H1 (cell line): Measurements from ENCODE around the gene DDAH2. TPM values are rescaled to one million over a fixed set of nuclear protein-coding genes. Genes with fewer than 3 reads are reported as not detected.

Experiments
- CTCF ChIA-PET: fragments of 300-600 bp; sonication (Branson Sonifier 250); formaldehyde crosslinking; loops from one replicate; lab custom pipeline; 2021; ENCODE audit not compliant: partially characterized antibody; lab: Charles Lee
- POLR2A ChIA-PET: fragments of 300-600 bp; sonication (Branson Sonifier 250); formaldehyde crosslinking; loops from one replicate; lab custom pipeline; 2021; ENCODE audit warnings: inconsistent platforms; ENCODE audit not compliant: partially characterized antibody; lab: Charles Lee
- DNase-seq, 2 experiments: peaks; one replicate each; pipeline versions ENCODE4 v3.0.0 to v3.0.0-alpha.2; 2010 to 2022; ENCODE audit warnings: low spot score in 2 of 2, low read depth in 1 of 2, mixed read lengths in 1 of 2
- FAIRE-seq: peaks from 2 replicates; lab custom pipeline; 2011; peaks lifted over from hg19 to GRCh38; lab: Jason Lieb, UNC
- H2AFZ ChIP-seq: 2 replicates; pipeline ENCODE4 v1.8.1; 2012; ENCODE audit warnings: low read length, inconsistent platforms
- H2AK5ac ChIP-seq: 2 replicates; pipeline ENCODE4 v1.6.1; 2013; ENCODE audit warnings: low read depth, low read length
- H2BK120ac ChIP-seq: replicated peaks from 2 replicates; pipeline ENCODE3; 2013; ENCODE audit warnings: low read depth, low read length, inconsistent platforms
- H2BK12ac ChIP-seq: 2 replicates; pipeline ENCODE4 v1.6.1; 2013; ENCODE audit warnings: low read depth, low read length
- H2BK15ac ChIP-seq: 2 replicates; pipeline ENCODE4 v1.6.1; 2013; ENCODE audit warnings: low read length
- H2BK20ac ChIP-seq: 2 replicates; pipeline ENCODE4 v1.6.1; 2013; ENCODE audit warnings: low read length
- H2BK5ac ChIP-seq: 2 replicates; pipeline ENCODE4 v1.6.1; 2013; ENCODE audit warnings: low read depth, low read length
- H3K14ac ChIP-seq: 2 replicates; pipeline ENCODE4 v1.6.1; 2013; ENCODE audit warnings: inconsistent platforms; ENCODE audit not compliant: insufficient read length
- H3K18ac ChIP-seq: 2 replicates; pipeline ENCODE4 v1.6.1; 2013; ENCODE audit warnings: low read length; ENCODE audit errors: extremely low read depth
- H3K23ac ChIP-seq: 2 replicates; pipeline ENCODE4 v1.6.1; 2013; ENCODE audit warnings: inconsistent platforms; ENCODE audit not compliant: insufficient read length
- H3K23me2 ChIP-seq: 2 replicates; pipeline ENCODE4 v1.6.1; 2013; ENCODE audit warnings: low read depth, low read length
- H3K27ac ChIP-seq: 2 replicates; pipeline ENCODE4 v1.6.1; 2011; ENCODE audit warnings: low read depth, low read length, inconsistent platforms
- H3K27me3 ChIP-seq, 4 experiments: replicated peaks in 1 of 4; 1 replicate in 1 of 4; 2 replicates in 3 of 4; pipeline versions ENCODE4 v1.6.1 to v1.8.1; 2011 to 2013; ENCODE audit warnings: low read length in 3 of 4, mild to moderate bottlenecking in 3 of 4, inconsistent platforms in 2 of 4, mixed read lengths in 2 of 4, moderate library complexity in 1 of 4; ENCODE audit not compliant: control insufficient read depth in 3 of 4, insufficient read depth in 3 of 4; ENCODE audit errors: extremely low read depth in 1 of 4
- H3K36me3 ChIP-seq, 4 experiments: 2 replicates each; pipeline versions ENCODE4 v1.6.1 to v1.8.1; 2011 to 2013; ENCODE audit warnings: mild to moderate bottlenecking in 4 of 4, low read length in 3 of 4, moderate library complexity in 2 of 4, control low read depth in 1 of 4, inconsistent platforms in 1 of 4; ENCODE audit not compliant: insufficient read depth in 4 of 4, control insufficient read depth in 2 of 4
- H3K4ac ChIP-seq: replicated peaks from 2 replicates; pipeline ENCODE3; 2013; ENCODE audit warnings: low read length, low read depth, mixed read lengths, inconsistent platforms; ENCODE audit not compliant: insufficient read length
- H3K4me1 ChIP-seq, 4 experiments: replicated peaks in 1 of 4; 1 replicate in 1 of 4; 2 replicates in 3 of 4; pipeline versions ENCODE4 v1.6.1 to v1.8.1; 2011 to 2013; ENCODE audit warnings: low read length in 3 of 4, inconsistent platforms in 2 of 4, mixed read lengths in 1 of 4; ENCODE audit not compliant: insufficient read depth in 4 of 4, control insufficient read depth in 3 of 4
- H3K4me2 ChIP-seq, 2 experiments: 2 replicates each; pipeline versions ENCODE4 v1.6.1 to v1.8.1; 2011 to 2013; ENCODE audit warnings: low read depth in 2 of 2, low read length in 2 of 2, control low read depth in 1 of 2, inconsistent platforms in 1 of 2, mild to moderate bottlenecking in 1 of 2; ENCODE audit not compliant: insufficient read depth in 1 of 2
- H3K4me3 ChIP-seq, 4 experiments: fragments of 200-600, 300-600 bp in 1 of 4; sonication (generic), shearing (Covaris generic), sonication (Bioruptor Twin) in 1 of 4; 2 replicates each; pipeline versions ENCODE4 v1.5.1 to v1.8.1; 2011 to 2016; ENCODE audit warnings: low read length in 4 of 4, low read depth in 3 of 4, control low read depth in 2 of 4, inconsistent platforms in 2 of 4, mild to moderate bottlenecking in 2 of 4, mixed read lengths in 1 of 4, moderate library complexity in 1 of 4; ENCODE audit not compliant: insufficient read depth in 2 of 4; ENCODE audit errors: extremely low read depth in 1 of 4
- H3K56ac ChIP-seq: replicated peaks from 2 replicates; pipeline ENCODE3; 2013; ENCODE audit warnings: low read depth, mild to moderate bottlenecking, mixed read lengths, low read length, inconsistent platforms; ENCODE audit not compliant: insufficient read length
- H3K79me1 ChIP-seq: 2 replicates; pipeline ENCODE4 v1.6.1; 2013; ENCODE audit warnings: low read depth, low read length, control low read depth
- H3K79me2 ChIP-seq, 2 experiments: 2 replicates each; pipeline versions ENCODE4 v1.6.1 to v1.8.1; 2012 to 2013; ENCODE audit warnings: low read length in 2 of 2, mild to moderate bottlenecking in 2 of 2, inconsistent platforms in 1 of 2; ENCODE audit not compliant: insufficient read depth in 2 of 2, control insufficient read depth in 1 of 2
- H3K9ac ChIP-seq, 4 experiments: replicated peaks in 1 of 4; 1 replicate in 1 of 4; 2 replicates in 3 of 4; pipeline versions ENCODE4 v1.6.1 to v1.8.1; 2011 to 2013; ENCODE audit warnings: low read depth in 3 of 4, low read length in 3 of 4, control low read depth in 2 of 4, mild to moderate bottlenecking in 2 of 4, moderate library complexity in 2 of 4, inconsistent platforms in 1 of 4; ENCODE audit errors: extremely low read depth in 1 of 4
- H3K9me3 ChIP-seq, 2 experiments: 2 replicates each; pipeline versions ENCODE4 v1.6.1 to v1.8.1; 2012 to 2013; ENCODE audit warnings: mild to moderate bottlenecking in 2 of 2, moderate library complexity in 2 of 2, control low read depth in 1 of 2, inconsistent platforms in 1 of 2, low read depth in 1 of 2, low read length in 1 of 2, mixed read lengths in 1 of 2; ENCODE audit not compliant: insufficient read depth in 2 of 2
- H4K20me1 ChIP-seq, 2 experiments: replicated peaks in 1 of 2; 2 replicates each; pipeline versions ENCODE3 to v1.8.1; 2011 to 2013; ENCODE audit warnings: inconsistent platforms in 2 of 2, low read length in 2 of 2, mild to moderate bottlenecking in 1 of 2; ENCODE audit not compliant: insufficient read depth in 2 of 2, control insufficient read depth in 1 of 2
- H4K5ac ChIP-seq: 2 replicates; pipeline ENCODE4 v1.6.1; 2013; ENCODE audit warnings: low read length, low read depth, mixed read lengths, inconsistent platforms; ENCODE audit not compliant: insufficient read length
- H4K8ac ChIP-seq: 2 replicates; pipeline ENCODE4 v1.8.0; 2013; ENCODE audit warnings: mild to moderate bottlenecking, moderate library complexity, low read length, inconsistent platforms; ENCODE audit not compliant: insufficient read depth; ENCODE audit errors: extremely low read depth
- H4K91ac ChIP-seq: replicated peaks from 2 replicates; pipeline ENCODE3; 2013; ENCODE audit warnings: low read length, mixed read lengths, inconsistent platforms; ENCODE audit not compliant: insufficient read length
- BACH1 ChIP-seq: IDR thresholded peaks from 2 replicates; pipeline ENCODE4 v1.6.1; 2012; ENCODE audit warnings: low read length, improper control_type of control experiment
- BCL11A ChIP-seq, 2 experiments: IDR thresholded peaks; one replicate each; pipeline ENCODE4 v1.6.1; 2011; ENCODE audit warnings: low read depth in 2 of 2, low read length in 2 of 2, mild to moderate bottlenecking in 2 of 2
- CEBPB ChIP-seq: IDR thresholded peaks from 2 replicates; pipeline ENCODE4 v1.6.1; 2012; ENCODE audit warnings: low read depth, low read length
- CTBP2 ChIP-seq: IDR thresholded peaks from 2 replicates; pipeline ENCODE4 v1.7.0; 2011; ENCODE audit warnings: borderline replicate concordance, mild to moderate bottlenecking, moderate library complexity, mixed read lengths, low read length; ENCODE audit not compliant: insufficient read depth, insufficient read length
- GTF2F1 ChIP-seq: IDR thresholded peaks from 2 replicates; pipeline ENCODE4 v1.6.1; 2012; ENCODE audit warnings: low read depth, low read length, improper control_type of control experiment, borderline replicate concordance
- PHF8 ChIP-seq: fragments of 200-600 bp; sonication (generic); conservative IDR thresholded peaks from 2 replicates; pipeline ENCODE4 v1.7.1; 2012; ENCODE audit warnings: low read depth, mild to moderate bottlenecking, inconsistent platforms, low read length, moderate library complexity
- POU5F1 ChIP-seq: IDR thresholded peaks from 2 replicates; pipeline ENCODE4 v1.6.1; 2011; ENCODE audit warnings: low read depth, mild to moderate bottlenecking, low read length, moderate library complexity
- RXRA ChIP-seq: IDR thresholded peaks from 2 replicates; pipeline ENCODE4 v1.6.1; 2011; ENCODE audit warnings: low read depth, mild to moderate bottlenecking, low read length, moderate library complexity; ENCODE audit not compliant: insufficient read depth
- SP4 ChIP-seq: IDR thresholded peaks from 2 replicates; pipeline ENCODE4 v1.6.1; 2012; ENCODE audit warnings: low read length, inconsistent platforms
- TBP ChIP-seq: IDR thresholded peaks from 2 replicates; pipeline ENCODE4 v1.6.1; 2011; ENCODE audit warnings: low read depth, low read length, improper control_type of control experiment
- WGBS, 2 experiments: shearing (Covaris generic) in 1 of 2; methylation state at CpG; one replicate each; pipeline versions ENCODE4 v1.1.6 to v1.1.7; 2013 to 2015; ENCODE audit warnings: low lambda C conversion rate in 2 of 2, mixed read lengths in 2 of 2, inconsistent platforms in 1 of 2, low coverage in 1 of 2, missing lambda C conversion rate in 1 of 2; ENCODE audit not compliant: insufficient replicate concordance in 2 of 2, insufficient coverage in 1 of 2, insufficient read length in 1 of 2; ENCODE audit errors: extremely low coverage in 1 of 2, missing lambda C conversion rate in 1 of 2; 5-methylcytosine and 5-hydroxymethylcytosine counted together
- polyA plus RNA-seq, 7 experiments: library from polyadenylated mRNA; depleted of rRNA in 3 of 7; stranded (reverse) in 5 of 7; unstranded in 2 of 7; fragments of >200 nt in 5 of 7; fragments of 200-250 nt in 2 of 7; gene quantifications; 1 replicate in 5 of 7; 2 replicates in 1 of 7; 4 replicates in 1 of 7; pipeline versions ENCODE4 v1.2.1 to v1.2.3, GENCODE V29; 2011 to 2013; ENCODE audit warnings: missing spikeins in 2 of 7, mixed read lengths in 2 of 7
- total RNA-seq: library from RNA; stranded (reverse); fragmentation: NEBNext Ultra II Directional; extraction: Animal tissue kit (Norgen Biotek cat#: 25700); gene quantifications from 2 replicates; pipeline ENCODE4 v1.2.1, GENCODE V29; 2021
- TF ChIP-seq, protein P1 (sequence below): IDR thresholded peaks from 2 replicates; pipeline ENCODE4 v1.6.1; 2011; ENCODE audit warnings: low read depth, mild to moderate bottlenecking, low read length; ENCODE audit not compliant: insufficient read depth

DDAH2 gene
- total and polyA plus RNA-seq, 2 of the 8 experiments (the other 6 are each of a cell fraction or from before 2014, with no cell fraction given), result 53.3 to 73.5 TPM

DNA sequence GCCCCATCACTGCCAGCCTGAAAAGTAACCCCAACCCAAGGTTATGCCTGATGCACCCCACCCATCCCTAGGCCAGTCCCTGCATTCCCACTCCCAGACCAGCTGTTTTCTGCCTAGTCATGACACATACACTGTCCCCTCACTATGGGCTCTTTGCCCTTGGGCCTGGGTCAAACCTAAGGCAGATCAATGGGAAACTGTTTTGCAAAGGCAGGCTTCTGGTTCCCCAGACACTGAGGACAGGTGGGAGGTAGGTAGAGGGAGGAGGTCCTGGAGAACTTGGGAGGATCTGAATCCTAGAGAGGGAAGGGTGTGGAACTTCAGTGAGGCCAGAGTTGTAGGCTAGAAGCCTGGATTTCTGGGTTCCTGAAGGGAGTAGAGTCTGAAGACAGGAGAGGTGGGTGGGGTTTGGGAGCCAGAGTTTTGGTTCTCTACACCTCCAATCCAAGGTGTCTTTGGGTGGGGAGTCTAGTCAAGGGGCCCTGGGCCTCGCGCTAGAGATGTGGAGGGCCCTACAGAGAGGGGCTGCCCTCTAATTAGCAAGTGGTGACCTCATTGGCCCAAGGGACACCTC, 5.2 kb upstream of the DDAH2 start:
- Histone ChIP-seq H2BK15ac (peak overlapping the region; percentile 4; the same call in 1 of the 2 replicates), H3K14ac (no peak overlapping the region), H4K20me1 (peaks cover 4 to 5% of the 10 kb centered on the region in 2 experiments), H2BK20ac (no peak overlapping the region; the same call in 1 of the 2 replicates), H4K5ac (no peak overlapping the region), H3K27me3 (no peaks in the 10 kb centered on the region), H3K79me2 (peaks cover 0 to 26% of the 10 kb centered on the region in 2 experiments; a peak in 2 of 4 replicates), H4K8ac (no peak overlapping the region), H3K9ac (no peak overlapping the region; a peak in 2 of 7 replicates), H4K91ac (no peak overlapping the region), H3K23ac (no peak overlapping the region), H2BK120ac (no peak overlapping the region), H3K4ac (peak overlapping the region; percentile 5), H2AFZ (no peak overlapping the region), H2BK5ac (peak overlapping the region; percentile 53; the same call in 1 of the 2 replicates), H3K9me3 (no peaks in the 10 kb centered on the region), H3K23me2 (peaks cover 20% of the 10 kb centered on the region), H3K36me3 (peaks cover 10 to 30% (median 21%) of the 10 kb centered on the region in 4 experiments), H3K56ac (no peak overlapping the region), H2BK12ac (peak overlapping the region; percentile 3; the same call in 1 of the 2 replicates), H3K27ac (peak overlapping the region; percentile 25; the same call in 1 of the 2 replicates), H3K4me2 (peak overlapping the region; percentile 78 to 99), H3K4me3 (peak overlapping the region; percentile 82 to 98 (median 92)), H3K79me1 (peaks cover 8% of the 10 kb centered on the region; the same call in 1 of the 2 replicates), H3K4me1 (peaks cover 22 to 32% (median 25%) of the 10 kb centered on the region in 4 experiments), H3K18ac (no peak overlapping the region; the same call in 1 of the 2 replicates), H2AK5ac (0 out of 2 replicates have a peak overlapping the region, but pooled peaks have one; percentile 3)
- DNase-seq, result no peak
- WGBS, 2 experiments, result 0% methylated on average over 2 of the region's 2 CpGs; no CpG with 5 or more reads in 1 of the 2 experiments
- POLR2A ChIA-PET, result interaction anchor here (0.7 to 8.7 kb wide), 13 partner anchors 10 to 347 kb away, joined by 3 to 73 read pairs (median 4); partner anchors contain the start of genes CSNK2B, DDX39B, GPANK1 and LY6G6C
- CTCF ChIA-PET, result interaction anchor here (1.0 to 5.6 kb wide), 5 partner anchors 11 to 96 kb away, joined by 3 to 23 read pairs (median 5); partner anchors contain the start of gene MPIG6B
- no peak for FAIRE-seq
- TF ChIP-seq RXRA, result no peak
- TF ChIP-seq BCL11A (IDR thresholded peaks at IDR 0.05; ENCODE audit: low read depth in 2 of 2, low read length in 2 of 2), result no peak
- TF ChIP-seq GTF2F1, result no peak
- no peak for TF ChIP-seq CEBPB
- no peak for TF ChIP-seq POU5F1
- TF ChIP-seq CTBP2, result no peak
- no peak for TF ChIP-seq PHF8
- no peak for TF ChIP-seq TBP
- TF ChIP-seq BACH1, result no peak
- TF ChIP-seq, protein P1, sequence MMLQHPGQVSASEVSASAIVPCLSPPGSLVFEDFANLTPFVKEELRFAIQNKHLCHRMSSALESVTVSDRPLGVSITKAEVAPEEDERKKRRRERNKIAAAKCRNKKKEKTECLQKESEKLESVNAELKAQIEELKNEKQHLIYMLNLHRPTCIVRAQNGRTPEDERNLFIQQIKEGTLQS, result peak; percentile 60
- TF ChIP-seq SP4, result no peak
